GM18505 (cell line): Measurements from ENCODE around the gene GSTCD.
A peak's percentile ranks its signal among the peaks of the same experiment; 100 is the strongest.
"Not testable (repeated sequence)": the region's sequence is repeated elsewhere in the genome, so short reads cannot be mapped to it uniquely, and the experiment has no call there.

Source experiments
- ATAC-seq: cut with Tn5 transposase; IDR thresholded peaks from one replicate; pipeline ENCODE4 v1.9.1; 2021; ENCODE audit not compliant: unreplicated experiment
- POLR2A ChIP-seq: IDR thresholded peaks from 4 replicates; pipeline ENCODE4 v1.6.1; 2011; ENCODE audit warnings: borderline replicate concordance; ENCODE audit not compliant: insufficient read depth, insufficient read length; ENCODE audit errors: extremely low read depth

Gene GSTCD

GRCh38 chr4:105708181-105709080 lies at the start of gene GSTCD, which contains the start of gene INTS12:
Gene GSTCD, plus strand, starts transcription at chr4:105708784. Its CDS starts 8,830 bp downstream, at chr4:105717614.
Gene INTS12, minus strand, starts transcription at chr4:105708689. Its CDS starts 8,684 bp downstream, at chr4:105700005.
- TF ChIP-seq POLR2A = peak; percentile 88
- ATAC-seq = peak; percentile 78

GRCh38 chr4:105659190-105659589 lies 49.4 kb upstream of the GSTCD start:
- no peak for ATAC-seq
- TF ChIP-seq POLR2A = no peak

- no peak for ATAC-seq
- TF ChIP-seq POLR2A = no peak
Measured at GRCh38 chr4:105661028-105661427, 47.6 kb upstream of the GSTCD start.

- TF ChIP-seq POLR2A = no peak
- ATAC-seq = no peak
Measured at GRCh38 chr4:105662935-105663675, 45.5 kb upstream of the GSTCD start.

- ATAC-seq = no peak
- TF ChIP-seq POLR2A = no peak
Measured at GRCh38 chr4:105666693-105667092, 41.9 kb upstream of the GSTCD start.

- TF ChIP-seq POLR2A = no peak
- no peak for ATAC-seq
Measured at GRCh38 chr4:105670684-105671083, 37.9 kb upstream of the GSTCD start.

DNA sequence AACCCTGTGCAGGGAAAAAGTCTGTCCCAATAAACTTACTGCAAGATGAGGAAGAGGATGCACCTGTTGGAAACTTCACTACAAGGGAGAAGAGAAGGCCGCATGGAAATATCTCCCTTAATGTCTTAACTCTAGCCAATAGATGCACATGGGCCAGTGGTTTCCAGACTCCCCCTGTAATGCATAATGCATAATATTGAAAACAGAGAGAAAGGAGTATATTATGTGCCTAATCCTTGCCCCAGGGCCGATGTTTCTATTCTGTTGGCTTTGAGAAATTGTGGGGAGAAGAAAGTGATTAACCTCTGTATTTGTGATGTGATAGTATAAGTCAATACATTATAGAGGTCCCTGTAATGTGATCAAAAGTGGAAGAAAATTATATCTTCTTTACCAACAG lies 37.3 kb upstream of the GSTCD start:
- no peak for TF ChIP-seq POLR2A
- ATAC-seq = no peak

- TF ChIP-seq POLR2A = no peak
- ATAC-seq = no peak
Measured at GRCh38 chr4:105674011-105674410, 34.6 kb upstream of the GSTCD start.

GRCh38 chr4:105677709-105678108 lies 30.9 kb upstream of the GSTCD start:
- no peak for TF ChIP-seq POLR2A
- ATAC-seq = no peak

- ATAC-seq = no peak
- TF ChIP-seq POLR2A = no peak
Measured at GRCh38 chr4:105679186-105679585, 29.4 kb upstream of the GSTCD start.

- no peak for TF ChIP-seq POLR2A
- ATAC-seq = no peak
Measured at GRCh38 chr4:105683038-105683437, 25.5 kb upstream of the GSTCD start.

- no peak for TF ChIP-seq POLR2A
- ATAC-seq = no peak
Measured at GRCh38 chr4:105686571-105686970, 22.0 kb upstream of the GSTCD start.

DNA sequence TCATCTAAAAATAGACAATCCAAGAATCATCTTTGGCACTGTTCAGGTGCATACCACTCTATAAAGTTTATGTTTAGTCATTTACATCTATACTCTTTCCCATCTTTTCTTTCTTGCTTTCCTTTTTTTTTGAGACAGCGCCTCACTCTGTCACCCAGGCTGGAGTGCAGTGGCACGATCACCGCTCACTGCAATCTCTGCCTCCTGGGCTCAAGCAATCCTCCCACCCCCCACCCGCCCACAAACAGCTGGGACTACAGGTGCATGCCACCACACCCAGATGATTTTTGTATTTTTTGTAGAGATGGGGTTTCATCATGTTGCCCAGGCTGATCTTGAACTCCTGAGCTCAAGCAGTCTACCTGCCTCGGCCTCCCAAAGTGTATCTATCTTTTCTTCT lies 13.8 kb upstream of the GSTCD start:
- ATAC-seq = not testable (repeated sequence)

DNA sequence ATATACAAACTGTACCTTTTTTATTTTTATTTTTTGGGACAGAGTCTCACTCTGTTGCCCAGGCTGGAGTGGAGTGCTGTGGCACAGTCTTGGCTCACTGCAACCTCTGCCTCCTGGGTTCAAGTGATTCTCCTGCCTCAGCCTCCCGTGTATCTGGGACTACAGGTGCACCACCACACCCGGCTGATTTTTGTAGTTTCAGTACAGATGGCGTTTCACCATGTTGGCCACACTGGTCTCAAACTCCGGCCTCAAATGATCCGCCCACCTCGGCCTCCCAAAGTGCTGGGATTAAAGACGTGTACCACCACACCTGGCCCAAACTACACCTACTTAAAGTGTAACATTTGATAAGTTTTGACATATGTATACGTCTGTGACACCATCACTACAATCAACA lies 12.8 kb upstream of the GSTCD start:
- ATAC-seq = not testable (repeated sequence)
